Activated T-cell treated with anti-CD3 and anti-CD28 coated beads for 4 hours (primary cell): ENCODE data around the gene GPR39.

Experiments used
- DNase-seq: peaks from one replicate; pipeline ENCODE4 v3.0.0-alpha.2; 2020

The GPR39 gene

GRCh38 chr2:132681766-132682165 lies 265.2 kb downstream of the GPR39 start:
- DNase-seq = no peak

- DNase-seq = no peak
These were observed 274.2 kb downstream of the GPR39 start for GRCh38 chr2:132690664-132691303.

- no peak for DNase-seq
These were observed 275.0 kb downstream of the GPR39 start for GRCh38 chr2:132691556-132691955.

DNA sequence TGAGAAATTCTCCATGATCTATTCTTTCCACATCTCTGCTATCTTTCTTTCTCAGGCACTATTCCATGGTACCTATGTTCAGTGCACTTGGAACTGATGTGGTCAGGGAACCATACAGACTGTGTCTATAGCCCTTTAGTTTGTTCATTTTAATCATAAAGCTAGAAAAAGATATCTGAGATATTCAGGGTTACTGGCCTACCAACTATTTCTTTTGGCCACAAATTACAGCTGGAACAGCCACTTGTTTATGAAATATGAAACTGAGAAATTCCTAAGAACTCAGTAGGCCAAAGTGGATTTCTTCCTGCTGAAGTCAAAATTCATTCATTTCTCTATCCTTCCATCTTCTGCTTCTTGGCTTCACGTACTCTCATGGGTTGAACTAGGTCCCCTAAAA lies 276.2 kb downstream of the GPR39 start:
- DNase-seq = no peak
